ENCODE results near the gene SAXO1. TPM values are rescaled to one million over a fixed set of nuclear protein-coding genes. Genes with fewer than 3 reads are reported as not detected.
"Not testable (repeated sequence)": the region's sequence is repeated elsewhere in the genome, so short reads cannot be mapped to it uniquely, and the experiment has no call there.

The SAXO1 gene
- total RNA-seq, 4 donors from 2014 or later = not detected

DNA sequence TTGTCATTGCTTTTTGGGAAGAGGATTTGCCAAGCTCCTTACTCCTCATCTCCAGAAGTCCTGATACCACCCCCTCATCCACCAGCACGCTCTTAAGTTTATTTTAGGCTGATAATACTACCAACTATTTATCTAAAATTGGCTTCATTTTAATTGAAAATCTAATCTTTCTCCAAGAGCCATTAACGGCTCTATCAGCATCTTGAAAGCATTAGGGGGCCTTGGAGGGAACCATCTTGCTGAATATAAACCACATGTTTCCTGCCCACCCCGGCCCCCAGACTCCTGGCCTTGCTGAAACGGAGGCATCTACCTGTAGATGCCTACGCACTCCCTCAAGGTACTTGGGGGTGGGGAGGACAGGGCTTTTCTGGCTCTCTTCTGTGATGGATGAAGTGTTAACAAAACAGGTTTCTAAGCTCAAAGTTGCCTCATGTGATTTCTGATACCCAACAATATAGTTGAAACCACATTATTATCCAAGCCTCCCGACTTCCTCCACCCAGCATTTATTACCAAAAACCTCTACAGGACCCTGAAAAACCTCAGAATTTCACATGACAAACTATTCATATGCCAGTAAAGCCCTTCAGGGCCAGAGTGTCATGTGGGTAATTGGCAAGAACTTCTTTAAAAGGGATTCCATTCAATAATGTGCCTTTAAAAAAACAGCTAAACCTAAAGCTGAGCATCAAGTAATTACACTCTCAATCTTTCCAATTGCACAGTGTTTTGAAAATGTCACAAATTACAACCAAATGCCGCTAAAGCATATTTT, 96.7 kb downstream of the SAXO1 start:
- no peaks in the 10 kb centered on the region for H3K4me1 ChIP-seq
- no peak overlapping the region for H3K27ac ChIP-seq
- no peak for DNase-seq
- no peaks in the 10 kb centered on the region for H3K9me3 ChIP-seq
- H3K27me3 ChIP-seq = no peaks in the 10 kb centered on the region
- TF ChIP-seq, protein P1, sequence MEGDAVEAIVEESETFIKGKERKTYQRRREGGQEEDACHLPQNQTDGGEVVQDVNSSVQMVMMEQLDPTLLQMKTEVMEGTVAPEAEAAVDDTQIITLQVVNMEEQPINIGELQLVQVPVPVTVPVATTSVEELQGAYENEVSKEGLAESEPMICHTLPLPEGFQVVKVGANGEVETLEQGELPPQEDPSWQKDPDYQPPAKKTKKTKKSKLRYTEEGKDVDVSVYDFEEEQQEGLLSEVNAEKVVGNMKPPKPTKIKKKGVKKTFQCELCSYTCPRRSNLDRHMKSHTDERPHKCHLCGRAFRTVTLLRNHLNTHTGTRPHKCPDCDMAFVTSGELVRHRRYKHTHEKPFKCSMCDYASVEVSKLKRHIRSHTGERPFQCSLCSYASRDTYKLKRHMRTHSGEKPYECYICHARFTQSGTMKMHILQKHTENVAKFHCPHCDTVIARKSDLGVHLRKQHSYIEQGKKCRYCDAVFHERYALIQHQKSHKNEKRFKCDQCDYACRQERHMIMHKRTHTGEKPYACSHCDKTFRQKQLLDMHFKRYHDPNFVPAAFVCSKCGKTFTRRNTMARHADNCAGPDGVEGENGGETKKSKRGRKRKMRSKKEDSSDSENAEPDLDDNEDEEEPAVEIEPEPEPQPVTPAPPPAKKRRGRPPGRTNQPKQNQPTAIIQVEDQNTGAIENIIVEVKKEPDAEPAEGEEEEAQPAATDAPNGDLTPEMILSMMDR (IDR thresholded peaks at IDR 0.05) = no peak
- TF ChIP-seq POLR2A (IDR thresholded peaks at IDR 0.05) = no peak
- no peak overlapping the region for H3K4me3 ChIP-seq
- H3K36me3 ChIP-seq = no peaks in the 10 kb centered on the region

DNA sequence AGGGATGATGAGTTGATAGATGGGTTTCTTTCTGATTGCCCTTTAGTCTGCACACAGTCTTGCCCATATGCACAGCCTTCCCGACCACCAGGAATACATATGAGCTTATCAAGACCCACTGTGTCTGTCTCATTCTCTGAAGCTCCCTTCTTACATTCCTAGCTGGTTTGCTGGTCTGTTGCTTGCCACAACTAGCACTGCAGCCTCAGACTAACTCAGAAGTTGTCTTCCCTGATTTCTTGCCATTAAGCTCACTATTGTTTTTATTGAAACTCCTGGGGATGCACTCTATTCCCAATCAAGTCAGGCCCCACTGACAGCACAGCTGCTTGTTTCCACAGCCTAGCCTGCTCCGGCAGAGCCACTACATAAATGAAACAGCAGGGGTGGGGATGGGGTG, 97.5 kb downstream of the SAXO1 start:
- H3K4me1 ChIP-seq = no peaks in the 10 kb centered on the region
- H3K36me3 ChIP-seq = no peaks in the 10 kb centered on the region
- TF ChIP-seq POLR2A (IDR thresholded peaks at IDR 0.05) = no peak
- TF ChIP-seq, protein P1 (IDR thresholded peaks at IDR 0.05) = no peak
- DNase-seq = no peak
- no peak overlapping the region for H3K27ac ChIP-seq
- H3K4me3 ChIP-seq = no peak overlapping the region
- no peaks in the 10 kb centered on the region for H3K27me3 ChIP-seq
- H3K9me3 ChIP-seq = no peaks in the 10 kb centered on the region

DNA sequence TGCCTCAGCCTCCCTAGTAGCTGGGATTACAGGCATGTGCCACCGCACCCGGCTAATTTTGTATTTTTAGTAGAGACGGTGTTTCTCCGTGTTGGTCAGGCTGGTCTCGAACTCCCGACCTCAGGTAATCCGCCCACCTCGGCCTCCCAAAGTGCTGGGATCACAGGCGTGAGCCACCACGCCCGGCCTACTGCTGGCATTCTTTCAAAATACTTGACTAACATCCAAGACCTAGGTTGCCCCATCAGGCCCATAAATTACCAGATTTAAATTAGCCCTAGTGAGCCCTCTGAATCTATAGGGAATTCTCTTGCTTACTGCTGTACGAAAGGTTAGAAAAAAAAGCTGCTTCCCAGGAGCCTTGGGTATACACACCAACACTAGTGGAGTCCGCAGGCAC, 102.4 kb downstream of the SAXO1 start:
- H3K9me3 ChIP-seq, H3K27ac ChIP-seq, H3K4me3 ChIP-seq, H3K36me3 ChIP-seq, DNase-seq, H3K27me3 ChIP-seq, H3K4me1 ChIP-seq: not testable (repeated sequence)

DNA sequence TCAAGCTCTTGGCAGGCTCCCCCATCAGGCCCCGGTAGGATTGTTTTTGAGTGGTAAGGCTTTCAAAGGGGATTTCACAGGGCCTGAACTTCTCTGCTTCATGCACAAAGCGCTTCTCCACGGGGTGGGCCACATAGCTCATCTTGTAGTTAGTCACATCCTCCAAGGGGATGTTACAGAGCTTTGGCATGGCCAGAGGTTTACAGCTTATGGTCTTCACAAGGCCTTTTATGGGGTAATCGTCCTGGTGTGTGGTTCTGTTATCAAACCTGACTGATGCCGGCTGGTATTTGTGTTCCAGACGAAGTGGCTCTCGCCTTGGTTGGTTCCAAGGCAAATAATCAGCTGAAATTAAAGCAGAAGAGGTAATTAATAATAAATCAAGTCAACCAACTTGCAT, 104.3 kb downstream of the SAXO1 start:
- no peak for DNase-seq
- Histone ChIP-seq H3K9me3 (no peaks in the 10 kb centered on the region), H3K36me3 (no peaks in the 10 kb centered on the region), H3K27me3 (no peaks in the 10 kb centered on the region), H3K4me3 (no peak overlapping the region), H3K27ac (no peak overlapping the region), H3K4me1 (no peaks in the 10 kb centered on the region)
- TF ChIP-seq, protein P1 (IDR thresholded peaks at IDR 0.05) = no peak
- no peak for TF ChIP-seq POLR2A (IDR thresholded peaks at IDR 0.05)

DNA sequence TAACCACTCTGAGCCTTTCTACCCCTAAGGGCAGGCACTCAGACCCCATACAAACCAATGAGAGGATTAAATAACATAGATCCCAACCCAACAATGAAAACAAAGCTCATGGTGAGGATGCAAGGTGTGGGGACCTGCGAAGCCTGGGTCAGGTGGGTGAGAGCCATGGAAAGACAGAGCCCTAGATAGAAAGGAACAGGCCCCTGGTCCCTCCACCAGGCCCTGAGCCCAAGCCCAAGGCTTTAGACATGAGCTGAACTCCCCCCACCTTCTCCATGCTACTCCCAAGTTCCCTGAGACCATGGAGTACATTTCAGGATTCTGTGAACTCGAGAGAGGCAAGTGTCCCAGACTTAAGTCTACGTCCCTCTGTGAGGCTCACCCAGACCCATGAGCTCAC, 106.5 kb downstream of the SAXO1 start:
- no peak overlapping the region for H3K27ac ChIP-seq
- DNase-seq = no peak
- H3K4me3 ChIP-seq = no peak overlapping the region
- TF ChIP-seq POLR2A (IDR thresholded peaks at IDR 0.05) = no peak
- TF ChIP-seq, protein P1 (IDR thresholded peaks at IDR 0.05) = no peak
- no peaks in the 10 kb centered on the region for H3K4me1 ChIP-seq
- H3K36me3 ChIP-seq = no peaks in the 10 kb centered on the region
- no peaks in the 10 kb centered on the region for H3K27me3 ChIP-seq
- H3K9me3 ChIP-seq = no peaks in the 10 kb centered on the region

DNA sequence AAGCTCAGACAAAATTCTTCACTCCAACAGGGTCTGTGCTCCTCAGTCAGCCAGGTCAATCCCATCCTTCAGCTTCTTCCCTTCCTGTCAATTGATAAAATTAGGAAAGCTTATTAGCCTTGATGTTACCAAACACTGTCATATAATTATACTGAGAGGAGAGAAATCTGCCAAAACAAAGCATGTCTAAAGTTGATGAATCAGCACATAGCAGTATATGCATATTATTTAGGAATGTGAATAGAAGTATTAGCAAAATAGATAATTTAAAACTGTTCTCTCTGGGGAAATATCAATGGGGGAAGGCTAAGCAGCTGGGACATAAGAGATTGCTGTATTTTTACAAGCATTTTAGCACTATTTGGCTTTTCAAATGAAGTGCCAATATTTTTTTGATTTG, 107.1 kb downstream of the SAXO1 start:
- Histone ChIP-seq H3K4me1 (no peaks in the 10 kb centered on the region), H3K9me3 (no peaks in the 10 kb centered on the region), H3K27me3 (no peaks in the 10 kb centered on the region), H3K4me3 (no peak overlapping the region), H3K36me3 (no peaks in the 10 kb centered on the region), H3K27ac (no peak overlapping the region)
- no peak for DNase-seq
- TF ChIP-seq POLR2A (IDR thresholded peaks at IDR 0.05) = no peak
